Measurements from ENCODE around the gene ZNF444. TPM values are rescaled to one million over a fixed set of nuclear protein-coding genes. Genes with fewer than 3 reads are reported as not detected.
"Not testable (repeated sequence)": the region's sequence is repeated elsewhere in the genome, so short reads cannot be mapped to it uniquely, and the experiment has no call there.

The ZNF444 gene
- total and polyA plus RNA-seq, 2 donors (not counting 1 experiment from before 2014, with no cell fraction given), result 6.4 to 17.5 TPM

GRCh38 chr19:56170261-56170660, 29.2 kb downstream of the ZNF444 start:
- DNase-seq (ENCODE audit: low read depth in 2 of 2), result peak in 1 of 2 donors; percentile 85
- H3K9ac ChIP-seq (ENCODE audit: insufficient read depth, low read length), result no peak overlapping the region
- no peaks in the 10 kb centered on the region for H3K27me3 ChIP-seq (ENCODE audit: control insufficient read depth, insufficient read depth, low read length)
- no peaks in the 10 kb centered on the region for H3K36me3 ChIP-seq (ENCODE audit: control insufficient read depth, insufficient read depth, low read length)
- no peak overlapping the region for H2AFZ ChIP-seq (ENCODE audit: low read length)
- H3K79me2 ChIP-seq (ENCODE audit: control insufficient read depth, insufficient read depth, low read length), result no peaks in the 10 kb centered on the region
- no peaks in the 10 kb centered on the region for H4K20me1 ChIP-seq (ENCODE audit: control insufficient read depth, extremely low read depth, insufficient read depth, low read length)
- no peak overlapping the region for H3K27ac ChIP-seq (ENCODE audit: insufficient read depth, low read length)
- TF ChIP-seq CTCF (conservative IDR thresholded peaks at IDR 0.05 in 1 of 2, IDR thresholded peaks at IDR 0.05 in 1 of 2; ENCODE audit: low read depth in 1 of 2, low read length in 2 of 2), result no peak
- no peak for TF ChIP-seq EZH2 (IDR thresholded peaks at IDR 0.05; ENCODE audit: low read length, missing control alignments)
- H3K9me3 ChIP-seq (ENCODE audit: control insufficient read depth, insufficient read depth, low read depth, low read length), result no peaks in the 10 kb centered on the region
- no peaks in the 10 kb centered on the region for H3K4me1 ChIP-seq (ENCODE audit: control insufficient read depth, extremely low read depth, insufficient read depth, low read length)
- no peak overlapping the region for H3K4me2 ChIP-seq (ENCODE audit: extremely low read depth, insufficient read depth, low read length)
- no peak overlapping the region for H3K4me3 ChIP-seq (replicated peaks in 1 of 4; ENCODE audit: control extremely low read depth in 1 of 4, insufficient read depth in 1 of 4, low read depth in 3 of 4, low read length in 4 of 4)

GRCh38 chr19:56174086-56174485, 33.0 kb downstream of the ZNF444 start:
- no peak overlapping the region for H2AFZ ChIP-seq (ENCODE audit: low read length)
- peaks cover 3% of the 10 kb centered on the region for H3K27me3 ChIP-seq (ENCODE audit: control insufficient read depth, insufficient read depth, low read length)
- no peak overlapping the region for H3K4me3 ChIP-seq (replicated peaks in 1 of 4; ENCODE audit: control extremely low read depth in 1 of 4, insufficient read depth in 1 of 4, low read depth in 3 of 4, low read length in 4 of 4)
- H3K9ac ChIP-seq (ENCODE audit: insufficient read depth, low read length), result no peak overlapping the region
- H3K9me3 ChIP-seq (ENCODE audit: control insufficient read depth, insufficient read depth, low read depth, low read length), result no peaks in the 10 kb centered on the region
- no peaks in the 10 kb centered on the region for H3K4me1 ChIP-seq (ENCODE audit: control insufficient read depth, extremely low read depth, insufficient read depth, low read length)
- TF ChIP-seq EZH2 (IDR thresholded peaks at IDR 0.05; ENCODE audit: low read length, missing control alignments) (no peak), CTCF (conservative IDR thresholded peaks at IDR 0.05 in 1 of 2, IDR thresholded peaks at IDR 0.05 in 1 of 2; ENCODE audit: low read depth in 1 of 2, low read length in 2 of 2) (no peak)
- no peak overlapping the region for H3K27ac ChIP-seq (ENCODE audit: insufficient read depth, low read length)
- no peaks in the 10 kb centered on the region for H4K20me1 ChIP-seq (ENCODE audit: control insufficient read depth, extremely low read depth, insufficient read depth, low read length)
- H3K36me3 ChIP-seq (ENCODE audit: control insufficient read depth, insufficient read depth, low read length), result no peaks in the 10 kb centered on the region
- no peak for DNase-seq (ENCODE audit: low read depth in 2 of 2)
- H3K4me2 ChIP-seq (ENCODE audit: extremely low read depth, insufficient read depth, low read length), result no peak overlapping the region
- no peaks in the 10 kb centered on the region for H3K79me2 ChIP-seq (ENCODE audit: control insufficient read depth, insufficient read depth, low read length)

GRCh38 chr19:56174550-56174949, 33.5 kb downstream of the ZNF444 start:
- no peak overlapping the region for H2AFZ ChIP-seq (ENCODE audit: low read length)
- H3K4me3 ChIP-seq (replicated peaks in 1 of 4; ENCODE audit: control extremely low read depth in 1 of 4, insufficient read depth in 1 of 4, low read depth in 3 of 4, low read length in 4 of 4), result no peak overlapping the region
- no peaks in the 10 kb centered on the region for H3K79me2 ChIP-seq (ENCODE audit: control insufficient read depth, insufficient read depth, low read length)
- DNase-seq (ENCODE audit: low read depth in 2 of 2), result no peak
- H3K27ac ChIP-seq (ENCODE audit: insufficient read depth, low read length), result no peak overlapping the region
- peaks cover 3% of the 10 kb centered on the region for H3K27me3 ChIP-seq (ENCODE audit: control insufficient read depth, insufficient read depth, low read length)
- TF ChIP-seq EZH2 (IDR thresholded peaks at IDR 0.05; ENCODE audit: low read length, missing control alignments), result no peak
- no peak for TF ChIP-seq CTCF (conservative IDR thresholded peaks at IDR 0.05 in 1 of 2, IDR thresholded peaks at IDR 0.05 in 1 of 2; ENCODE audit: low read depth in 1 of 2, low read length in 2 of 2)
- no peaks in the 10 kb centered on the region for H4K20me1 ChIP-seq (ENCODE audit: control insufficient read depth, extremely low read depth, insufficient read depth, low read length)
- H3K4me2 ChIP-seq (ENCODE audit: extremely low read depth, insufficient read depth, low read length), result no peak overlapping the region
- H3K4me1 ChIP-seq (ENCODE audit: control insufficient read depth, extremely low read depth, insufficient read depth, low read length), result no peaks in the 10 kb centered on the region
- no peaks in the 10 kb centered on the region for H3K9me3 ChIP-seq (ENCODE audit: control insufficient read depth, insufficient read depth, low read depth, low read length)
- no peaks in the 10 kb centered on the region for H3K36me3 ChIP-seq (ENCODE audit: control insufficient read depth, insufficient read depth, low read length)
- H3K9ac ChIP-seq (ENCODE audit: insufficient read depth, low read length), result no peak overlapping the region

- not testable (repeated sequence) for DNase-seq (ENCODE audit: low read depth in 2 of 2); H3K9me3 ChIP-seq (ENCODE audit: control insufficient read depth, insufficient read depth, low read depth, low read length); H4K20me1 ChIP-seq (ENCODE audit: control insufficient read depth, extremely low read depth, insufficient read depth, low read length); H3K4me3 ChIP-seq (replicated peaks in 1 of 4; ENCODE audit: control extremely low read depth in 1 of 4, insufficient read depth in 1 of 4, low read depth in 3 of 4, low read length in 4 of 4); H3K4me1 ChIP-seq (ENCODE audit: control insufficient read depth, extremely low read depth, insufficient read depth, low read length); H3K79me2 ChIP-seq (ENCODE audit: control insufficient read depth, insufficient read depth, low read length); H3K4me2 ChIP-seq (ENCODE audit: extremely low read depth, insufficient read depth, low read length); H3K36me3 ChIP-seq (ENCODE audit: control insufficient read depth, insufficient read depth, low read length); H3K27me3 ChIP-seq (ENCODE audit: control insufficient read depth, insufficient read depth, low read length); H3K27ac ChIP-seq (ENCODE audit: insufficient read depth, low read length); H2AFZ ChIP-seq (ENCODE audit: low read length); H3K9ac ChIP-seq (ENCODE audit: insufficient read depth, low read length)
These were observed 34.8 kb downstream of the ZNF444 start, which contains the start of gene GALP for GRCh38 chr19:56175861-56176307. GALP (plus strand) TSS chr19:56176008; CDS start chr19:56177109, 1,101 bp downstream.

- not testable (repeated sequence) for H3K79me2 ChIP-seq (ENCODE audit: control insufficient read depth, insufficient read depth, low read length); H3K36me3 ChIP-seq (ENCODE audit: control insufficient read depth, insufficient read depth, low read length); H3K9ac ChIP-seq (ENCODE audit: insufficient read depth, low read length); H3K4me2 ChIP-seq (ENCODE audit: extremely low read depth, insufficient read depth, low read length); H3K27me3 ChIP-seq (ENCODE audit: control insufficient read depth, insufficient read depth, low read length); H2AFZ ChIP-seq (ENCODE audit: low read length); H3K4me3 ChIP-seq (replicated peaks in 1 of 4; ENCODE audit: control extremely low read depth in 1 of 4, insufficient read depth in 1 of 4, low read depth in 3 of 4, low read length in 4 of 4); H3K27ac ChIP-seq (ENCODE audit: insufficient read depth, low read length); DNase-seq (ENCODE audit: low read depth in 2 of 2); H3K9me3 ChIP-seq (ENCODE audit: control insufficient read depth, insufficient read depth, low read depth, low read length); H3K4me1 ChIP-seq (ENCODE audit: control insufficient read depth, extremely low read depth, insufficient read depth, low read length); H4K20me1 ChIP-seq (ENCODE audit: control insufficient read depth, extremely low read depth, insufficient read depth, low read length)
These were observed 35.2 kb downstream of the ZNF444 start for GRCh38 chr19:56176310-56176709.
